Adrenal gland (tissue), 5 donors: ENCODE measurements around the gene CD247.

Experiments
- CTCF ChIP-seq, 6 experiments: fragments of 450-650 bp in 4 of 6; fragments of 200-600 bp in 2 of 6; sonication (generic) in 1 of 6; IDR thresholded peaks; 1 replicate in 5 of 6; 2 replicates in 1 of 6; pipeline versions ENCODE4 v1.5.1 to v1.8.0; 2016 to 2021; ENCODE audit warnings: antibody characterized with exemption in 6 of 6, mild to moderate bottlenecking in 2 of 6, moderate library complexity in 1 of 6
- POLR2A ChIP-seq, 2 donors: fragments of 450-650 bp; IDR thresholded peaks; one replicate each; pipeline ENCODE4 v1.6.1; 2017; ENCODE audit warnings: antibody characterized with exemption in 2 of 2, mild to moderate bottlenecking in 2 of 2, moderate library complexity in 1 of 2
- donor health status: DM: no; HTN: no; CAD: no.

GRCh38 chr1:167408355-167408754, 110.0 kb downstream of the CD247 start:
- TF ChIP-seq CTCF (IDR thresholded peaks at IDR 0.05) (no peak), POLR2A (IDR thresholded peaks at IDR 0.05) (no peak)
